H9 (cell line): Measurements from ENCODE around the gene EFNA1. TPM values are rescaled to one million over a fixed set of nuclear protein-coding genes. Genes with fewer than 3 reads are reported as not detected.
A peak's percentile ranks its signal among the peaks of the same experiment; 100 is the strongest.
"Not testable (repeated sequence)": the region's sequence is repeated elsewhere in the genome, so short reads cannot be mapped to it uniquely, and the experiment has no call there.

Source experiments
- DNase-seq: peaks from one replicate; pipeline ENCODE4 v3.0.0-alpha.2; 2017
- H2AFZ ChIP-seq: one replicate; pipeline ENCODE4 v1.6.1; 2013; ENCODE audit warnings: mild to moderate bottlenecking, low read length, control low read depth, moderate library complexity
- H2AK5ac ChIP-seq: 2 replicates; pipeline ENCODE4 v1.6.1; 2013; ENCODE audit warnings: low read length, control low read depth, mixed read lengths; ENCODE audit not compliant: insufficient read length
- H2BK120ac ChIP-seq: one replicate; pipeline ENCODE4 v1.6.1; 2013; ENCODE audit warnings: low read depth, mild to moderate bottlenecking, low read length, control low read depth, inconsistent platforms; ENCODE audit not compliant: poor library complexity, severe bottlenecking
- H2BK12ac ChIP-seq: 2 replicates; pipeline ENCODE4 v1.6.1; 2013; ENCODE audit warnings: low read length, control low read depth, mixed read lengths, low read depth; ENCODE audit not compliant: insufficient read length
- H2BK15ac ChIP-seq: 2 replicates; pipeline ENCODE4 v1.6.1; 2013; ENCODE audit warnings: low read depth, low read length, control low read depth
- H2BK20ac ChIP-seq: one replicate; pipeline ENCODE4 v1.6.1; 2013; ENCODE audit warnings: low read depth, mild to moderate bottlenecking, low read length, control low read depth, inconsistent platforms; ENCODE audit not compliant: poor library complexity, severe bottlenecking
- H2BK5ac ChIP-seq: 2 replicates; pipeline ENCODE4 v1.6.1; 2013; ENCODE audit warnings: low read length, control low read depth, mixed read lengths; ENCODE audit not compliant: insufficient read length
- H3K14ac ChIP-seq: 2 replicates; pipeline ENCODE4 v1.6.1; 2013; ENCODE audit warnings: low read length, control low read depth; ENCODE audit not compliant: insufficient read depth
- H3K18ac ChIP-seq: 2 replicates; pipeline ENCODE4 v1.6.1; 2013; ENCODE audit warnings: low read depth, mild to moderate bottlenecking, mixed read lengths, low read length, control low read depth; ENCODE audit not compliant: insufficient read length
- H3K23ac ChIP-seq: 2 replicates; pipeline ENCODE4 v1.6.1; 2013; ENCODE audit warnings: low read length, control low read depth, mixed read lengths, low read depth; ENCODE audit not compliant: insufficient read length
- H3K23me2 ChIP-seq: 2 replicates; pipeline ENCODE4 v1.6.1; 2013; ENCODE audit warnings: low read depth, mild to moderate bottlenecking, mixed read lengths, low read length, control low read depth; ENCODE audit not compliant: insufficient read length, poor library complexity, severe bottlenecking
- H3K27ac ChIP-seq: 2 replicates; pipeline ENCODE4 v1.5.1; 2013; ENCODE audit warnings: low read length, control low read depth, mixed read lengths, low read depth; ENCODE audit not compliant: insufficient read length
- H3K27me3 ChIP-seq: 2 replicates; pipeline ENCODE4 v1.6.1; 2013; ENCODE audit warnings: low read length, control low read depth, inconsistent platforms; ENCODE audit not compliant: insufficient read depth
- H3K4ac ChIP-seq: 2 replicates; pipeline ENCODE4 v1.6.1; 2013; ENCODE audit warnings: low read depth, mild to moderate bottlenecking, control low read depth, inconsistent platforms, low read length, moderate library complexity
- H3K4me1 ChIP-seq: 2 replicates; pipeline ENCODE4 v1.6.1; 2013; ENCODE audit warnings: low read length, control low read depth, inconsistent platforms; ENCODE audit not compliant: insufficient read depth
- H3K4me2 ChIP-seq: 2 replicates; pipeline ENCODE4 v1.6.1; 2013; ENCODE audit warnings: low read length, control low read depth, mixed read lengths; ENCODE audit not compliant: insufficient read length, insufficient read depth
- H3K56ac ChIP-seq: 2 replicates; pipeline ENCODE4 v1.6.1; 2013; ENCODE audit warnings: low read depth, mild to moderate bottlenecking, mixed read lengths, low read length, control low read depth; ENCODE audit not compliant: insufficient read length
- H3K79me1 ChIP-seq: 2 replicates; pipeline ENCODE4 v1.6.1; 2013; ENCODE audit warnings: low read depth, mild to moderate bottlenecking, moderate library complexity, low read length, control low read depth, inconsistent platforms; ENCODE audit not compliant: insufficient read depth, poor library complexity, severe bottlenecking
- H3K79me2 ChIP-seq: 2 replicates; pipeline ENCODE4 v1.6.1; 2013; ENCODE audit warnings: low read length, control low read depth, inconsistent platforms; ENCODE audit not compliant: insufficient read depth
- H3K9ac ChIP-seq: 2 replicates; pipeline ENCODE4 v1.6.1; 2013; ENCODE audit warnings: low read length, control low read depth, mixed read lengths; ENCODE audit not compliant: insufficient read length; ENCODE audit errors: extremely low read depth
- H3K9me3 ChIP-seq: one replicate; pipeline ENCODE4 v1.6.1; 2013; ENCODE audit warnings: low read depth, low read length, inconsistent platforms; ENCODE audit not compliant: control insufficient read depth
- H3T11ph ChIP-seq: one replicate; pipeline ENCODE4 v1.6.1; 2013; ENCODE audit warnings: mild to moderate bottlenecking, low read length, control low read depth, inconsistent platforms
- H4K20me1 ChIP-seq: one replicate; pipeline ENCODE4 v1.6.1; 2013; ENCODE audit not compliant: control insufficient read depth, insufficient read length, insufficient read depth
- H4K5ac ChIP-seq: 2 replicates; pipeline ENCODE4 v1.6.1; 2013; ENCODE audit warnings: low read depth, mild to moderate bottlenecking, mixed read lengths, low read length, control low read depth; ENCODE audit not compliant: insufficient read length
- H4K8ac ChIP-seq: replicated peaks from 2 replicates; pipeline ENCODE4 v1.6.1; 2013; ENCODE audit warnings: low read length, control low read depth, mixed read lengths, low read depth; ENCODE audit not compliant: insufficient read length
- H4K91ac ChIP-seq: 2 replicates; pipeline ENCODE4 v1.6.1; 2013; ENCODE audit warnings: low read depth, mild to moderate bottlenecking, moderate library complexity, mixed read lengths, low read length, control low read depth; ENCODE audit not compliant: insufficient read length
- H3K27ac Mint-ChIP-seq, 3 experiments: 2 replicates in 2 of 3; 3 replicates in 1 of 3; pipeline ENCODE4 v1.8.0; 2020 to 2021; ENCODE audit warnings: mixed read lengths in 3 of 3, mild to moderate bottlenecking in 1 of 3, moderate library complexity in 1 of 3
- H3K27me3 Mint-ChIP-seq: 2 replicates; pipeline ENCODE4 v1.8.0; 2021; ENCODE audit warnings: low read depth, mild to moderate bottlenecking, moderate library complexity, mixed read lengths
- H3K36me3 Mint-ChIP-seq, 3 experiments: 2 replicates in 2 of 3; 3 replicates in 1 of 3; pipeline ENCODE4 v1.8.0; 2020 to 2021; ENCODE audit warnings: low read depth in 3 of 3, mixed read lengths in 3 of 3; ENCODE audit not compliant: insufficient read depth in 1 of 3
- H3K4me1 Mint-ChIP-seq, 2 experiments: 2 replicates each; pipeline ENCODE4 v1.8.0; 2020; ENCODE audit warnings: mixed read lengths in 2 of 2
- H3K4me3 Mint-ChIP-seq, 2 experiments: 2 replicates in 1 of 2; 3 replicates in 1 of 2; pipeline ENCODE4 v1.8.0; 2020 to 2021; ENCODE audit warnings: mild to moderate bottlenecking in 2 of 2, mixed read lengths in 2 of 2, moderate library complexity in 1 of 2
- H3K9me3 Mint-ChIP-seq, 2 experiments: 2 replicates in 1 of 2; 3 replicates in 1 of 2; pipeline ENCODE4 v1.8.0; 2020; ENCODE audit warnings: mild to moderate bottlenecking in 2 of 2, mixed read lengths in 2 of 2, moderate library complexity in 1 of 2
- WGBS: extraction: QIAGEN DNeasy Blood & Tissue Kit; methylation state at CpG from one replicate; pipeline ENCODE4 v1.1.7; 2013; ENCODE audit warnings: missing lambda C conversion rate, low lambda C conversion rate, mixed read lengths; ENCODE audit not compliant: insufficient read length; ENCODE audit errors: extremely low coverage; 5-methylcytosine and 5-hydroxymethylcytosine counted together
- total RNA-seq: library from RNA; stranded (reverse); gene quantifications from 2 replicates; pipeline ENCODE4 v1.2.1, GENCODE V29; 2021

The EFNA1 gene
- total RNA-seq, 1 experiment from 2014 or later: 1.4 TPM

DNA sequence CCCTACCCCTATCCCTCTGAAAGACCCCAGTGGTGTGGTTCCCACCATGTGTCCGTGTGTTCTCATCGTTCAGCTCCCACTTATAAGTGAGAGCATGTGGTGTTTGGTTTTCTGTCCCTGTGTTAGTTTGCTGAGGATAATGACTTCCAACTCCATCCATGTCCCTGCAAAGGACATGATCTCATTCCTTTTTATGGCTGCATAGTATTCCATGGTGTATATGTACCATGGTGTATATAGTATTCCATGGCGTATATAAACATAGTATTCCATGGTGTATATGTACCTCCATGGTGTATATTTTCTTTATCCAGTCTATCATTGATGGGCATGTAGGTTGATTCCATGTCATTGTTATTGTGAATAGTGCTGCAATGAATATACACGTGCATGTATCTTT lies 36.1 kb downstream of the EFNA1 start:
- Mint-ChIP-seq H3K27me3 (peaks cover 17% of the 10 kb centered on the region), H3K4me1 (peaks cover 5 to 18% of the 10 kb centered on the region in 2 experiments), H3K4me3 (peak overlapping the region in 1 of 2 experiments; percentile 32; a peak in 1 of 5 replicates)
- not testable (repeated sequence) for H3K27ac Mint-ChIP-seq, H3K23ac ChIP-seq, H3K4me1 ChIP-seq, H3K36me3 Mint-ChIP-seq, H3K9ac ChIP-seq, H3K14ac ChIP-seq, H2BK5ac ChIP-seq, H3K27me3 ChIP-seq, H2BK12ac ChIP-seq, H2BK20ac ChIP-seq, DNase-seq, H3K4me2 ChIP-seq, H2BK120ac ChIP-seq, H3T11ph ChIP-seq, H4K5ac ChIP-seq, H4K91ac ChIP-seq, H3K23me2 ChIP-seq, H3K79me2 ChIP-seq, H2BK15ac ChIP-seq, H3K18ac ChIP-seq, H3K9me3 Mint-ChIP-seq, H4K8ac ChIP-seq, H3K9me3 ChIP-seq, H2AFZ ChIP-seq, H4K20me1 ChIP-seq, H3K56ac ChIP-seq, H2AK5ac ChIP-seq, H3K27ac ChIP-seq, H3K79me1 ChIP-seq, H3K4ac ChIP-seq
- whole genome bisulfite sequencing: no CpG with 5 or more reads among the region's 4 CpGs

DNA sequence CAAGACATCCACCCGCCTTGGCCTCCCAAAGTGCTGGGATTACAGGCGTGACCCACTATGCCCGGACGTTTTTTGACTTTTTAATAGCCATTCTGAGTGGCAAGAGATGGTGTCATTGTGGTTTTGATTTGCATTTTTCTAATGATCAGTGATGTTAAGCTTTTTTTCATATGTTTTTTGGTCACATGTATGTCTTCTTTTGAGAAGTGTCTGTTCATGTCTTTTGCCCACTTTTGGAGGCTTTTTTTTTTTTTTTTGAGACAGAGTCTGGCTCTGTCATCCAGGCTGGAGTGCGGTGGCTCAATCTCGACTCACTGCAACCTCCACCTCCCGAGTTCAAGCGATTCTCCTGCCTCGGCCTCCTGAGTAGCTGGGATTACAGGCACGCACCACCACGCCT lies 36.9 kb downstream of the EFNA1 start:
- not testable (repeated sequence) for H3K9ac ChIP-seq, H3K79me1 ChIP-seq, H4K91ac ChIP-seq, H2BK20ac ChIP-seq, H2BK5ac ChIP-seq, H3K4ac ChIP-seq, H3K4me2 ChIP-seq, H3K27me3 Mint-ChIP-seq, H3K23ac ChIP-seq, H3K27ac Mint-ChIP-seq, H3K14ac ChIP-seq, H3K27ac ChIP-seq, H2BK15ac ChIP-seq, H3K4me3 Mint-ChIP-seq, H4K8ac ChIP-seq, H3K56ac ChIP-seq, H3K79me2 ChIP-seq, H3K27me3 ChIP-seq, H3K9me3 Mint-ChIP-seq, H3K4me1 ChIP-seq, H3K36me3 Mint-ChIP-seq, H3K23me2 ChIP-seq, H3K18ac ChIP-seq, H4K5ac ChIP-seq, H2AFZ ChIP-seq, H3T11ph ChIP-seq, H2BK120ac ChIP-seq, H4K20me1 ChIP-seq, DNase-seq, H3K9me3 ChIP-seq, H2BK12ac ChIP-seq, H2AK5ac ChIP-seq
- H3K4me1 Mint-ChIP-seq: peaks cover 5 to 18% of the 10 kb centered on the region in 2 experiments
- no CpG with 5 or more reads among the region's 11 CpGs for WGBS
